Astrocyte (in vitro differentiated cells and primary cell): Measurements from ENCODE around the gene DGKQ. TPM values are rescaled to one million over a fixed set of nuclear protein-coding genes. Genes with fewer than 3 reads are reported as not detected.

Source experiments
- DNase-seq: peaks from one replicate; pipeline ENCODE4 v3.0.0-alpha.2; 2010; ENCODE audit warnings: low read depth
- FAIRE-seq: peaks from 2 replicates; lab custom pipeline; 2011; peaks lifted over from hg19 to GRCh38; lab: Jason Lieb, UNC
- H2AFZ ChIP-seq: 2 replicates; pipeline ENCODE4 v1.6.0; 2012; ENCODE audit warnings: low read depth, low read length, inconsistent platforms
- H3K27ac ChIP-seq: 2 replicates; pipeline ENCODE4 v1.5.1; 2011; ENCODE audit warnings: low read depth, low read length, inconsistent platforms
- H3K27me3 ChIP-seq: 2 replicates; pipeline ENCODE4 v1.6.0; 2011; ENCODE audit warnings: low read length, inconsistent platforms; ENCODE audit not compliant: insufficient read depth
- H3K36me3 ChIP-seq: 2 replicates; pipeline ENCODE4 v1.5.1; 2011; ENCODE audit warnings: low read length, inconsistent platforms; ENCODE audit not compliant: insufficient read depth
- H3K4me1 ChIP-seq: 2 replicates; pipeline ENCODE4 v1.5.1; 2011; ENCODE audit warnings: low read length, inconsistent platforms; ENCODE audit not compliant: insufficient read depth
- H3K4me2 ChIP-seq: 2 replicates; pipeline ENCODE4 v1.6.0; 2012; ENCODE audit warnings: low read length, inconsistent platforms
- H3K4me3 ChIP-seq: 2 replicates; pipeline ENCODE4 v1.5.1; 2011; ENCODE audit warnings: low read depth, mild to moderate bottlenecking, low read length, inconsistent platforms; ENCODE audit not compliant: insufficient read depth
- H3K79me2 ChIP-seq: 2 replicates; pipeline ENCODE4 v1.6.0; 2012; ENCODE audit warnings: mild to moderate bottlenecking, low read length, inconsistent platforms; ENCODE audit not compliant: insufficient read depth
- H3K9ac ChIP-seq: 2 replicates; pipeline ENCODE4 v1.6.0; 2012; ENCODE audit warnings: mild to moderate bottlenecking, low read length, inconsistent platforms
- H3K9me3 ChIP-seq: 2 replicates; pipeline ENCODE4 v1.5.1; 2012; ENCODE audit warnings: low read depth, mild to moderate bottlenecking, low read length, inconsistent platforms; ENCODE audit not compliant: insufficient read depth
- H4K20me1 ChIP-seq: 2 replicates; pipeline ENCODE4 v1.6.0; 2012; ENCODE audit warnings: low read length, inconsistent platforms; ENCODE audit not compliant: insufficient read depth
- H3K27ac Mint-ChIP-seq: one replicate; pipeline ENCODE4 v1.8.0; 2021; ENCODE audit warnings: mild to moderate bottlenecking, mixed read lengths; ENCODE audit not compliant: unreplicated experiment
- H3K27me3 Mint-ChIP-seq: one replicate; pipeline ENCODE4 v1.8.0; 2021; ENCODE audit warnings: low read depth, mixed read lengths; ENCODE audit not compliant: unreplicated experiment
- H3K36me3 Mint-ChIP-seq: one replicate; pipeline ENCODE4 v1.8.0; 2021; ENCODE audit warnings: low read depth, mixed read lengths; ENCODE audit not compliant: unreplicated experiment
- H3K4me1 Mint-ChIP-seq: one replicate; pipeline ENCODE4 v1.8.0; 2021; ENCODE audit warnings: low read depth, mixed read lengths; ENCODE audit not compliant: unreplicated experiment
- H3K4me3 Mint-ChIP-seq: one replicate; pipeline ENCODE4 v1.8.0; 2021; ENCODE audit warnings: mild to moderate bottlenecking, moderate library complexity, mixed read lengths; ENCODE audit not compliant: unreplicated experiment
- H3K9me3 Mint-ChIP-seq: one replicate; pipeline ENCODE4 v1.8.0; 2021; ENCODE audit warnings: mild to moderate bottlenecking, mixed read lengths; ENCODE audit not compliant: unreplicated experiment
- CTCF ChIP-seq: IDR thresholded peaks from 2 replicates; pipeline ENCODE4 v1.5.1; 2011; ENCODE audit warnings: low read depth, mild to moderate bottlenecking, inconsistent platforms, low read length, moderate library complexity; ENCODE audit not compliant: insufficient read depth
- EZH2 ChIP-seq: IDR thresholded peaks from 2 replicates; pipeline ENCODE4 v1.6.1; 2012; ENCODE audit warnings: mild to moderate bottlenecking, low read length, inconsistent platforms; ENCODE audit not compliant: insufficient read depth
- total RNA-seq: library from RNA; stranded (reverse); gene quantifications from 2 replicates; pipeline ENCODE4 v1.2.1, GENCODE V29; 2021

Gene DGKQ
- total RNA-seq, 1 donor from 2014 or later, result 19.0 TPM

GRCh38 chr4:1009542-1010394, 36.4 kb upstream of the DGKQ start:
- no peak for DNase-seq
- H3K9ac ChIP-seq, result peak overlapping the region; percentile 84

DNA sequence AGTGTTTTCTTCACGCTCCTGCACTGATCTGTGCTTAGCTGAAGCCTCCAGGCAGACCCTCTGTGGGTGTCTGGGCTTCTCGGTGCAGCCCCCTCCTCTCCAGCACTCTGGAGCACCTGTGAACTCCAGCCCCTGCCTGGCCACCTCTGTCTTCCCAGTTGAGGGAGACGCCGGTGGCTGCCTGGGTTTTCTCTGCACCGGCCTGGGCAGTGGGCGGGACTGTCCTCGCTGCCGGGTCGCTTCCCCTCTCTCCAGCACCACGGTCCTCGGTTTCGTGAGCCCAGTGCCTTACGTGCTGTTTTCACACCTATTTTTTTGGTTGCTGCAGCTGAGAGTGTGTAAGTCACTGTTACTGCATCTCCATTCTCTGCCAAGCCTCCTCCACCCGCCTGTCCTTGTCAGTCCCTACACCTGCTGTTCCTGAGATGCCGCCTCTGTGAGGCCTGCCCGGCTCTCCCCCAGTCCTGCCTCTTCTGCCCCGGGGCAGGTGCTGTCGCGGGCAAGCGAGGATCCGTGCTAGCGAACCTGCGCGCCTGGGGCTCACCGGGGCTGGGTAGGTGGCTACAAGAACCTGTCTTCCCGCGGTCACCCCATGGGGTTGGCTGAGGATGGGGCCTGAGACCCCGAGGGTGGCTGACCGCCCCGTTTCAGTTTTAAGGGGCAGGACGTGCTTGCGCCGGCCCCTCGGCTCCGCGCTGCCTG, 35.6 kb upstream of the DGKQ start:
- H3K79me2 ChIP-seq, result peaks cover 17% of the 10 kb centered on the region
- peak overlapping the region; percentile 84 for H3K9ac ChIP-seq
- H3K27me3 ChIP-seq, result peaks cover 23% of the 10 kb centered on the region
- H3K36me3 ChIP-seq, result no peaks in the 10 kb centered on the region
- peak overlapping the region; percentile 81 for H2AFZ ChIP-seq
- no peaks in the 10 kb centered on the region for H3K9me3 ChIP-seq
- no peak for DNase-seq
- peak overlapping the region; percentile 96 for H3K4me2 ChIP-seq
- peaks cover 4% of the 10 kb centered on the region for H3K4me1 Mint-ChIP-seq
- peaks cover 8% of the 10 kb centered on the region for H3K9me3 Mint-ChIP-seq
- peaks cover 7% of the 10 kb centered on the region for H3K36me3 Mint-ChIP-seq
- H3K4me3 ChIP-seq, result peak overlapping the region; percentile 64
- H3K4me3 Mint-ChIP-seq, result peak overlapping the region; percentile 78
- H3K27ac Mint-ChIP-seq, result peak overlapping the region; percentile 7
- no peak for TF ChIP-seq CTCF
- TF ChIP-seq EZH2, result peak; percentile 29
- no peak for FAIRE-seq
- peaks cover 22% of the 10 kb centered on the region for H3K4me1 ChIP-seq
- H4K20me1 ChIP-seq, result peaks cover 15% of the 10 kb centered on the region
- H3K27me3 Mint-ChIP-seq, result peaks cover 34% of the 10 kb centered on the region
- no peak overlapping the region for H3K27ac ChIP-seq

More at GRCh38 chr4:1009542-1010394, 36.4 kb upstream of the DGKQ start:
- Histone ChIP-seq H3K27me3 (peaks cover 23% of the 10 kb centered on the region), H3K4me3 (peak overlapping the region; percentile 64), H3K79me2 (peaks cover 21% of the 10 kb centered on the region), H4K20me1 (peaks cover 23% of the 10 kb centered on the region), H3K4me1 (peaks cover 25% of the 10 kb centered on the region), H3K27ac (no peak overlapping the region), H2AFZ (peak overlapping the region; percentile 81), H3K4me2 (peak overlapping the region; percentile 96), H3K36me3 (no peaks in the 10 kb centered on the region), H3K9me3 (no peaks in the 10 kb centered on the region)
- Mint-ChIP-seq H3K4me3 (peak overlapping the region; percentile 57), H3K27ac (no peak overlapping the region), H3K36me3 (peaks cover 4% of the 10 kb centered on the region), H3K27me3 (peaks cover 30% of the 10 kb centered on the region), H3K9me3 (peaks cover 6% of the 10 kb centered on the region), H3K4me1 (peaks cover 4% of the 10 kb centered on the region)
- FAIRE-seq, result no peak
- TF ChIP-seq CTCF (no peak), EZH2 (no peak)
